Suprapubic skin (tissue), 4 donors: ENCODE data around the gene KCNA4. TPM values are rescaled to one million over a fixed set of nuclear protein-coding genes. Genes with fewer than 3 reads are reported as not detected.

ENCODE experiments used
- DNase-seq, 2 donors: peaks; one replicate each; pipeline ENCODE4 v3.0.0-alpha.2; 2019; ENCODE audit warnings: low spot score in 2 of 2
- H3K27ac ChIP-seq: fragments of 200-600 bp; sonication (generic); one replicate; pipeline ENCODE4 v1.5.1; 2019
- H3K27me3 ChIP-seq: fragments of 200-600 bp; sonication (generic); one replicate; pipeline ENCODE4 v1.5.1; 2019
- H3K36me3 ChIP-seq: fragments of 200-600 bp; sonication (generic); one replicate; pipeline ENCODE4 v1.5.1; 2019
- H3K4me1 ChIP-seq: fragments of 200-600 bp; sonication (generic); one replicate; pipeline ENCODE4 v1.5.1; 2019
- H3K4me3 ChIP-seq: fragments of 200-600 bp; sonication (generic); one replicate; pipeline ENCODE4 v1.5.1; 2019; ENCODE audit warnings: mild to moderate bottlenecking
- H3K9me3 ChIP-seq: fragments of 200-600 bp; sonication (generic); one replicate; pipeline ENCODE4 v1.5.1; 2019
- EP300 ChIP-seq: sonication (generic); formaldehyde crosslinking; IDR thresholded peaks from one replicate; pipeline ENCODE4 v1.6.1; 2017; ENCODE audit warnings: antibody characterized with exemption
- POLR2A ChIP-seq, 2 donors: fragments of 450-650 bp; IDR thresholded peaks; one replicate each; pipeline ENCODE4 v1.6.1; 2017; ENCODE audit warnings: antibody characterized with exemption in 2 of 2, mild to moderate bottlenecking in 2 of 2, moderate library complexity in 2 of 2
- POLR2AphosphoS5 ChIP-seq, 3 donors: sonication (generic); formaldehyde crosslinking; IDR thresholded peaks; one replicate each; pipeline ENCODE4 v1.6.1; 2017; ENCODE audit warnings: antibody characterized with exemption in 3 of 3
- WGBS: methylation state at CpG from one replicate; pipeline ENCODE4 v1.1.5; 2018; 5-methylcytosine and 5-hydroxymethylcytosine counted together
- total RNA-seq, 4 donors: library from RNA; depleted of rRNA; stranded (reverse); fragments of >200 nt; gene quantifications; one replicate each; pipeline ENCODE4 v1.1.0, GENCODE V29; 2016
- TF ChIP-seq, protein P1 (sequence below), 2 donors: fragments of 200-600 bp in 1 of 2; fragments of 450-650 bp in 1 of 2; sonication (generic) in 1 of 2; IDR thresholded peaks; one replicate each; pipeline ENCODE4 v1.5.1; 2016 to 2019; ENCODE audit warnings: antibody characterized with exemption in 2 of 2, mild to moderate bottlenecking in 1 of 2, moderate library complexity in 1 of 2

KCNA4 gene
- total RNA-seq, 4 donors from 2014 or later, result 0.16 to 0.95 (median 0.45) TPM

DNA sequence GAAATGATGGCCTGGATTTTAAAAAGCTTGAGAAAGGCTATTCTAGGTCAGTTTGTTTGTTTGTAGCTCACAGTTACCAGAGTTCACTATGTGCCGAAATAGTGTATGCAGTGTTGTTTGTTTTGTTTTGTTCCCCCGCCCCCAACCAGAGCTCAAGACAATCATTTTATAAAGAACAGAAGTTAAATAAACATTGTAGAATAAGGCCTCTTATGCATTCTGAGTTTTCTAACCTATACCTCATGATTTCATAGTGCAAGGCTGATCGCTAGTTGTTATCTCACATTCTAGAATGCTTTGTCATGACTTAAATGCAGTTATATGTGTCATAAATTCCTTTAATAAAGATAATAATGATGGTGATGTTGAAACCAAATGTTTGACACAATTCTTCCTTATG, 7.8 kb downstream of the KCNA4 start:
- H3K4me1 ChIP-seq, result no peaks in the 10 kb centered on the region
- no peak for TF ChIP-seq EP300
- no peak for TF ChIP-seq POLR2A (IDR thresholded peaks at IDR 0.05)
- no peak for TF ChIP-seq POLR2AphosphoS5 (IDR thresholded peaks at IDR 0.05)
- TF ChIP-seq, protein P1, sequence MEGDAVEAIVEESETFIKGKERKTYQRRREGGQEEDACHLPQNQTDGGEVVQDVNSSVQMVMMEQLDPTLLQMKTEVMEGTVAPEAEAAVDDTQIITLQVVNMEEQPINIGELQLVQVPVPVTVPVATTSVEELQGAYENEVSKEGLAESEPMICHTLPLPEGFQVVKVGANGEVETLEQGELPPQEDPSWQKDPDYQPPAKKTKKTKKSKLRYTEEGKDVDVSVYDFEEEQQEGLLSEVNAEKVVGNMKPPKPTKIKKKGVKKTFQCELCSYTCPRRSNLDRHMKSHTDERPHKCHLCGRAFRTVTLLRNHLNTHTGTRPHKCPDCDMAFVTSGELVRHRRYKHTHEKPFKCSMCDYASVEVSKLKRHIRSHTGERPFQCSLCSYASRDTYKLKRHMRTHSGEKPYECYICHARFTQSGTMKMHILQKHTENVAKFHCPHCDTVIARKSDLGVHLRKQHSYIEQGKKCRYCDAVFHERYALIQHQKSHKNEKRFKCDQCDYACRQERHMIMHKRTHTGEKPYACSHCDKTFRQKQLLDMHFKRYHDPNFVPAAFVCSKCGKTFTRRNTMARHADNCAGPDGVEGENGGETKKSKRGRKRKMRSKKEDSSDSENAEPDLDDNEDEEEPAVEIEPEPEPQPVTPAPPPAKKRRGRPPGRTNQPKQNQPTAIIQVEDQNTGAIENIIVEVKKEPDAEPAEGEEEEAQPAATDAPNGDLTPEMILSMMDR (IDR thresholded peaks at IDR 0.05), result no peak
- H3K4me3 ChIP-seq, result no peak overlapping the region
- no peak for DNase-seq
- no peaks in the 10 kb centered on the region for H3K27me3 ChIP-seq
- 89% methylated on average over 3 of the region's 3 CpGs for WGBS
- no peaks in the 10 kb centered on the region for H3K9me3 ChIP-seq
- H3K27ac ChIP-seq, result no peak overlapping the region
- no peaks in the 10 kb centered on the region for H3K36me3 ChIP-seq

DNA sequence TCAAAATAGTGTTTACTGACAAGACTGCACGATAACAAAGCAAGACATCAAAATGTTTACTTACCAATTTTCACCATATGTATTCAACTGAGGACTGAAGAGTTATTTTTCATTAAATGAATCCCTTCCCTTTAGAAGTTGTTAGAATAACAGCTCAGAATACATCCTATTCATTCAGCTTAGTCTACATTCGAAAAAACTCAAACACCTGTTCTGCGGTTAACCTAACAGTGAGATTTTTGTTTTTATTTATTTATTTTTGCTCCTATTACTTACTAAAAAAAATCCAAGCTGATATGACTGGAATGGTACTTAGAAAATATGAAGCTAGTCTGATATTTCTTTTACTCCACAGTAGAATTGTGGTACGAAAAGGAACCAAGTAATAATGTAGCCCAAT, 10.0 kb downstream of the KCNA4 start:
- no peak for TF ChIP-seq EP300
- TF ChIP-seq POLR2AphosphoS5 (IDR thresholded peaks at IDR 0.05), result no peak
- TF ChIP-seq POLR2A (IDR thresholded peaks at IDR 0.05), result no peak
- TF ChIP-seq, protein P1 (IDR thresholded peaks at IDR 0.05), result no peak
- Histone ChIP-seq H3K4me3 (no peak overlapping the region), H3K36me3 (no peaks in the 10 kb centered on the region), H3K4me1 (no peaks in the 10 kb centered on the region), H3K27me3 (no peaks in the 10 kb centered on the region), H3K27ac (no peak overlapping the region), H3K9me3 (no peaks in the 10 kb centered on the region)
- DNase-seq, result no peak
- 91% methylated on average over 4 of the region's 4 CpGs for WGBS

DNA sequence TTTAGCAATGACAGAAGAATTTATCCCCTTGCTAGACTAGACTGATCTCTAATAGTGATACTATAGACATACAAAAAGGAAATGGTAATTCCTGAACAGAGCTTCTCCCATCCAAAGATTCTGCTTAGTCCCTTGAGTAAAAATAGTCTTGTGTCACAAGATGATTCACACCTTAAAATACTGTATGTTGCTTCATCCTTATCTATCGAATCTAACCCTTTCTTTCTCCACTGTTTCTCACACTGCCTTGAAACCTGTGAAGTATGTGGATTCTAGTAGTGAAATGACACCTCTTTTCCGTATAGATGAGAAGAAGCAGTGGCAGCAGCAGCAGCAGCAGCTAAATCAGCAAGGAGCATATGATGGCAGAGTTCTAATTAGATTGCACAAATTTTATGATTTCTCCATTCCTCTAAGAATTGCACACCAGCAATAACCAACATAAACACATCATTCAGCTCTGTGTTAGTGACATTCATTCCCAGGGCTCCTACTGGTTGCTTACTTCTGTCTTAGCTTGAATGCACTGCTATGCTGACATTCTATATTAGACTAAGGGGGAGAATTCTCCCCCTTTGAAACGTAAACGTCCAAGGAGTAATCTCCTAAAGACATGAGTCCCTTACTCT, 14.6 kb downstream of the KCNA4 start:
- WGBS, result 47% methylated on average over 4 of the region's 4 CpGs

DNA sequence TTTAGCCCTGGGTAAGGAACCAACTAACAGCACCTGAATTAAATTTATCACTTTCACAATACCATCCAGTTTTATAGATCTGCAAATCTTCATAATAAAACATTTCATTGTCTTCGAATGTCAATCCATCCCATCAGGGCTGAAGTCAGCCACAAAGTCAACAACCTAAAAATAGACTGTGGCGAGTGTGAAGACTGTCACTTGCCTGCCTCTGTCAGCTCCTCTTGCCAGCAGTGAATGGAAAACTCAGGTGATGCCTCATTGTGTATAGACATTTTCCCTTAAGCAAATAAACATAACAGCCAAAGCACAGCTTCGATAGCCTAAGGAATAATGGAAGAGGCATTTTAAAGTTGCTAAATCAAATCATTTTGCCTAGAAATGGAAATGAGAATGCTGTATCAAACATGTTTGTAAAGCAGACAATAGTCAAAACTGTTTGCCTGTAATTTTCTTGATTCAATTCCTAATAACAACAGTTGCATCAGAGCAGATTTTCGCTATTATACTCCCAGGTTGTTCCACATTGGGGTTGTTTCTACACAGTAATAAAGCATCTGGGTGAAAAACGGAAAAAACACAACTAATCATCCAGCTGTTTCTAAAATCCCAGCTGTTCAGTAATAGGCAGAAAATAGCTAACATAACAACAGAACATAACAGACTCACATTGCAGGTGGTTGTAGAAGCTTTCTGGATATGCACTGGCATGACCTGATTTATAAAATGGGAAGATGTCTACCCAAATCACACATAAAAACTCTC, 15.7 kb downstream of the KCNA4 start:
- no peak overlapping the region for H3K27ac ChIP-seq
- H3K4me3 ChIP-seq, result no peak overlapping the region
- H3K27me3 ChIP-seq, result no peaks in the 10 kb centered on the region
- TF ChIP-seq POLR2AphosphoS5 (IDR thresholded peaks at IDR 0.05), result no peak
- TF ChIP-seq EP300, result no peak
- TF ChIP-seq, protein P1 (IDR thresholded peaks at IDR 0.05), result no peak
- no peak for TF ChIP-seq POLR2A (IDR thresholded peaks at IDR 0.05)
- DNase-seq, result no peak
- no peaks in the 10 kb centered on the region for H3K9me3 ChIP-seq
- WGBS, result 69% methylated on average over 5 of the region's 5 CpGs
- no peaks in the 10 kb centered on the region for H3K4me1 ChIP-seq
- no peaks in the 10 kb centered on the region for H3K36me3 ChIP-seq

More for the DNA sequence above, 14.6 kb downstream of the KCNA4 start:
- no peak for DNase-seq
- no peaks in the 10 kb centered on the region for H3K4me1 ChIP-seq
- no peak overlapping the region for H3K27ac ChIP-seq
- TF ChIP-seq POLR2AphosphoS5 (IDR thresholded peaks at IDR 0.05) (no peak), POLR2A (IDR thresholded peaks at IDR 0.05) (no peak), EP300 (no peak)
- TF ChIP-seq, protein P1 (IDR thresholded peaks at IDR 0.05), result no peak
- H3K4me3 ChIP-seq, result no peak overlapping the region
- no peaks in the 10 kb centered on the region for H3K27me3 ChIP-seq
- no peaks in the 10 kb centered on the region for H3K36me3 ChIP-seq
- no peaks in the 10 kb centered on the region for H3K9me3 ChIP-seq

DNA sequence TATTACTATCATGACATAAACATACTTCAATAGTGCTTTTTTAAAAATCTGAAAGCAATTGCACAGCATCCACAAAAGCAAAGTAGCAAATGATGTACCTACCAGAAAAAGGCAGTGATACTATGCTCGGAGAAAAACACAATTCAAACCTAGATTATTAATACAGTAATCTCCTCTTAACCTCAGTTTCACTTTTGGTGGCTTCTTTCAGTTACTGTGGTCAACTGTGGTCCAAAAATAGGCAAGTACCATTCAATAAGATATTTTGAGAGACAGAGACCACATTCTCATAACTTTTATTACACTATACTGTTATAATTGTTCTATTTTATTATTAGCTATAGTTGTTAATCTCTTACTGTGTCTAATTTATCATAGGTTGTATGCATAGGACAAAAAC, 20.8 kb downstream of the KCNA4 start:
- H3K4me3 ChIP-seq, result no peak overlapping the region
- no peak overlapping the region for H3K27ac ChIP-seq
- no peaks in the 10 kb centered on the region for H3K36me3 ChIP-seq
- no peaks in the 10 kb centered on the region for H3K27me3 ChIP-seq
- TF ChIP-seq EP300, result no peak
- TF ChIP-seq, protein P1 (IDR thresholded peaks at IDR 0.05), result no peak
- TF ChIP-seq POLR2A (IDR thresholded peaks at IDR 0.05), result no peak
- TF ChIP-seq POLR2AphosphoS5 (IDR thresholded peaks at IDR 0.05), result no peak
- DNase-seq, result no peak
- peaks cover 4% of the 10 kb centered on the region for H3K9me3 ChIP-seq
- WGBS, result 83% methylated on average over 1 of the region's 1 CpG
- H3K4me1 ChIP-seq, result no peaks in the 10 kb centered on the region
